HG02571 (cell line): ENCODE data around the gene MTA3.
"Not testable (repeated sequence)": the region's sequence is repeated elsewhere in the genome, so short reads cannot be mapped to it uniquely, and the experiment has no call there.

Experiments used
- ATAC-seq: cut with Tn5 transposase; IDR thresholded peaks from one replicate; pipeline ENCODE4 v1.9.1; 2021; ENCODE audit warnings: mild to moderate bottlenecking, moderate library complexity; ENCODE audit not compliant: unreplicated experiment

The MTA3 gene

DNA sequence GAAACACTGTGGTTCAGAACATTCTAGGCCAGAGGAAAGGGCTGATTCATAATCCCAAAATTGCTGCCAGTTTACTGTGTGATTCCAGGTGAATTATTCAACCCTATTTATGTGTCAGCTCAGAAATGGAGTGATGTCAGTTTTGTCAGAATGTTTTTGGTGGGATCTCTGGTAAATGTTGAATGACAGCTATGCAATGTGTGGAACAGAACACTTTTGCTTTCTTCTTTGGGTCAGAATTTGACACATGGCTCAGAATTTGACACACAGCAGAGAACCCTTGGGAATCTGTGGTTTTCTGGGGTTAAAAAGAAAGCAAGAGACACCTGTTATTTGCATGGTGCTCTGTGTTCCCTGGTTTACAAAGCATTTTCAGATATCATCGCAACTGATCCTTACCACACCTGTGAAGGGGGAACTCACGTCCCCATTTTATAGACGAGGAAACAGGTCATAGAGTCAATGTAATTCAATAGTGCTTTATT is 1.6 kb upstream of the MTA3 start:
- peak; percentile 37 for ATAC-seq

DNA sequence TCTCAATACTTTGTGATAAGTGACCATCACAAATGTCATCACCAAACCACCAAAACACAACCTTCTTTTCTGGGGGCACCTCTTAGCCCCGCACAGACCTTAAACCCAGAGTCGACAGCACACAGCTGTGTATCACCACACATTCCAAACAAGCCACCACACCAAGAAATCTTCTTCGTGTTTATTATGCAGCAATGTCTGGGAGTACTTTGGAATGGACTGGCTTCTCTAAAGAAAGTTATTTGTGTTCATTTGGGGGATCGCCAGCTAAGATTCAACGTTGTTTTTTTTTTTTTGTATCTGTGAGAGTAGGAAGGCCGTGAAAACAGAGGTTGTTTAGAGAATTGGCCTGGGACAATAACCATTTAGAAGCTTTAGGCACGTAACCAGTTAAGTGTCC is 1.1 kb upstream of the MTA3 start:
- ATAC-seq: no peak

- peak; percentile 84 for ATAC-seq
Observed at GRCh38 chr2:42567806-42568400, 529 bp upstream of the MTA3 start.

GRCh38 chr2:42569116-42569711 is 782 bp downstream of the MTA3 start:
- ATAC-seq: peak; percentile 3

DNA sequence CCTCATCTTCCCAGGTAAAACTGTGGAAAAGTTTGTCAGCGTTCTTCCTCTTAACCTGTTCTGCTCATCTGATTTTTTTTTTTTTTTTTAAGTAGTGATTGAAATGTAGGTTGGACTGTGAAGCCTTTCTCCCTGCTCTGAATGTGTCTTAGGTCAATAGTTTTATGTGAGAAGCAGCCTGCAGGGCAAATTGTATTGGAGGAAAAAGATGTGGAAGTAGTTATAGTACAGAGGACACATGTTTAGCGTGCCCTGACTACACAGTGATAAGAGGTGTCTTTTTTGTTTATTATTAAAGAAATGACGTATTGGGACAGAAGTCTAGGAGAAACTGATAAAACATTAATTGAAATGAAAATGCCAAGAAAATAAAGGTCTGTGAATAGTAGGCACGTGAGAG is 1.5 kb downstream of the MTA3 start:
- ATAC-seq: no peak

DNA sequence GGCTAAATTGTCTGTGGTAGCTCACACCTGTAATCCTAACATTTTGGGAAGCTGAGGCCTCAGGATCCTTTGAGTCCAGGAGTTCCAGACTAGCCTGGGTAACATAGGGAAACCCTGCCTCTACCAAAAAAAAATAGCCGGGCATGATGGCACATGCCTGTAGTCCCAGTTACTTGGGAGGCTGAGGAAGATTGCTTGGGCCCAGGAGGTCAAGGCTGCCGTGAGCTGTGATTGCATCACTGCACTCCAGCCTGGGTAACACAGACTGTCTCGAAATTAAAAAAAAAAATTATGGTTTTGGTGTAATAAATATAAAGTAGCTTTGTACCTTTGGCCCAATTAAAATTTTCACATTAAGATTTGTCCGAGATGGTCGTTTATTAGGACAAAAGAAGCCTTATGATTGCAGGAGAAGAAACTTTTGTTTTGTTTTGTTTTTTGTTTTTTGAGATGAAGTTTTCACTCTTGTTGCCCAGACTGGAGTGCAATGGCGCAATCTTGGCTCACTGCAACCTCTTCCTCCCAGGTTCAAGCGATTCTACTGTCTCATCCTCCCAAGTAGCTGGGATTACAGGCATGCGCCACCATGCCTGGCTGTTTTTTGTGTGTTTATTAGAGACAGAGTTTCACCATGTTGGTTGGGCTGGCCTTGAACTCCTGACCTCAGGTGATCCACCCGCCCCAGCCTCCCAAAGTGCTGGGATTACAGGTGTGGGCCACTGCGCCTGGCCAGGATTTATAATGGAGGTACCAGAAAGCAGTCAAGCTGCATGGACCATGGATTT is 4.1 kb downstream of the MTA3 start:
- ATAC-seq: no peak

DNA sequence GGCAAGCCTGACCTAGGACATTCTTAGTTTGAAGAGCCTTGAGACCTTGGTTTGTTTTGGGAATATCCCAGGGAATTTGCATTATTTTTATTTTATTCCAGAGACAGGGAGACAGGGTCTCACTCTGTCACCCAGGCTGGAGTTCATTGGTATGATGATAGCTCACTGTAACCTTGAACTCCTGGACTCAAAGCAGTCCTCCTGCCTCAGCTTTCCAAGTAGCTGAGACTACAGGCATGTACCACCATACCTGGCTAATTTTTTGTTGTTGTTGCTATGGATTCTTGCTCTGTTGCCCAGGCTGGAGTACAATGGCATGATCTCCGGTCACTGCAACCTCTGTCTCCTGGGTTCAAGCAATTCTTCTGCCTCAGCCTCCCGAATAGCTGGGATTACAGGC is 4.8 kb downstream of the MTA3 start:
- no peak for ATAC-seq

GRCh38 chr2:42575458-42576064 is 7.1 kb downstream of the MTA3 start:
- no peak for ATAC-seq

GRCh38 chr2:42578621-42579020 is 10.2 kb downstream of the MTA3 start:
- no peak for ATAC-seq

GRCh38 chr2:42581257-42581656 is 12.8 kb downstream of the MTA3 start:
- no peak for ATAC-seq

GRCh38 chr2:42584628-42585027 is 16.2 kb downstream of the MTA3 start:
- ATAC-seq: not testable (repeated sequence)

GRCh38 chr2:42585779-42586178 is 17.3 kb downstream of the MTA3 start:
- ATAC-seq: no peak

DNA sequence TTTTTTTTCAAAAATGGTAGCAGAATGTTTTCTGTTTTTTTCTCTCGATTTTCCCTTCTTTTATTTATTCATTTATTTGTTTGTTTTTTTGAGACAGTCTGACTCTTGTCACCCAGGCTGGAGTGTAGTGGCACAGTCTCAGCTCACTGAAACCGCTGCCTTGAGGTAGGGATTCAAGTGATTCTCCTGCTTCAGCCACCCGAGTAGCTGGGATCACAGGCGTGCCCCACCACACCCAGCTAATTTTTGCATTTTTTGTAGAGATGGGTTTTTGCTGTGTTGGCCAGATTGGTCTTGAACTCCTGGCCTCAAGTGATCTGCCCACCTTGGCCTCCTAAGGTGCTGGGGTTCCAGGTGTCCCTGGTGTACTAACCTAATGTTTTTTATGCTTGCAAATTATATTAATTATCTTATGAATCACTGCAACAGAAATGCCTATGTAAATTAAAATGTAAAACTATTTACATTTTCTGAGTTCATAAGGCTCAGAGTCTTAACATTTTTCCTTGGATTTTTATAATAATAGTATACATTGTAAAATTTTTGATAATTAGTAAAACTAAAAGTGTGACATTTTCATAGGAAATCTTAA is 19.2 kb downstream of the MTA3 start:
- ATAC-seq: no peak

DNA sequence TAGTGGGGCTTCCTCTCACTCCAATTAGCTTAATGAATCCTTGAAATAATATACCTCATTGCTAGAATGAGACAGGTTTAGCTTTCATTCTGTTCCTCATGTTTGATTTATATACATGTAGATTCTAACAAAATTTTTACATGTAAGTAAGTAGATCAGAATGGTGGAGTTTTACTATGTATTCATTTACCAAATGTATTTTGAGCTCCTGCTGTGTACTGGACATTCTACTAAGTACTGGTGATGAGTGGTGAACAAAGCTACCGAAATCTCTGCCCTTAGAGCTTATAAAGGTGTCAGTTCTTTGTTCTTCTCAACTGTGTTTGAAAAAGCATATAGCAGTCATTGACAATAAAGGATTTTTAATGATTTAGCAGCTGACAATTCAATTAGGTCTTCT is 19.7 kb downstream of the MTA3 start:
- ATAC-seq: no peak

GRCh38 chr2:42590176-42590575 is 21.7 kb downstream of the MTA3 start:
- no peak for ATAC-seq

DNA sequence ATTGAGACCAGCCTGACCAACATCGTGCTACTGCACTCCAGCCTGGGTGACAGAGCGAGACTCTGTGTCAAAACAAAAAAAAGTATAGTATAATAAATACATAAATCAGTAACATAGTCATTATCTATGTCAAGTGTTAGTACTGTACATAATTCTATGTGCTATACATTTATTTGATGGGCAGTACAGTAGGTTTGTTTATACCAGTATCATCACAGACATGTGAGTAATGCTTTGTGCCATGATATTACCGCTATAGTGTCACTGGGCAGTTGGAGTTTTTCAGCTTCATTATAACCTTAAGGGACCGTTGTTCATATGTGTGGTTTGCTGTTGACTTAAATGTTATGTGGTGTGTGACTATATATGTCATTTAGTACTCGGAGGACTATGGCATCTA is 24.9 kb downstream of the MTA3 start:
- no peak for ATAC-seq

DNA sequence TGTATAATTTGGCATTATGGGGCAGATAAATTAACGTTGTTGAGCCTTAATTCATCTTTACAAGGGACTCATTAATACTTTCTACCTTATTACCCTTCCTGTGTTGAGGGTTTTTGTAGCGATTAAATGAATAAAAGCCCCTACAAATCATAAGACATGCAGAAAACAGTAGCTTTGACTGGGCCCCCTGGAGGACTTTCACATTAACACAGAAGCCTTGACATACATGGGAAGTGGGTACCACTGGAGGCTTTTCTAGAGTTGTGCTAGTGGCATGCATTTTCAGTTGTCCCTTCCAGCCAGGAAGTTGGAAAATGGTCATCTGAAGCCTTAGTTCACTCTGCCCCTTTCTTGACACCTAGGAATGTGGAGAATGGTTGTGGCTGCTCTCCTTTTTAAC is 30.2 kb downstream of the MTA3 start:
- ATAC-seq: no peak

GRCh38 chr2:42601076-42601475 is 32.6 kb downstream of the MTA3 start:
- ATAC-seq: no peak

DNA sequence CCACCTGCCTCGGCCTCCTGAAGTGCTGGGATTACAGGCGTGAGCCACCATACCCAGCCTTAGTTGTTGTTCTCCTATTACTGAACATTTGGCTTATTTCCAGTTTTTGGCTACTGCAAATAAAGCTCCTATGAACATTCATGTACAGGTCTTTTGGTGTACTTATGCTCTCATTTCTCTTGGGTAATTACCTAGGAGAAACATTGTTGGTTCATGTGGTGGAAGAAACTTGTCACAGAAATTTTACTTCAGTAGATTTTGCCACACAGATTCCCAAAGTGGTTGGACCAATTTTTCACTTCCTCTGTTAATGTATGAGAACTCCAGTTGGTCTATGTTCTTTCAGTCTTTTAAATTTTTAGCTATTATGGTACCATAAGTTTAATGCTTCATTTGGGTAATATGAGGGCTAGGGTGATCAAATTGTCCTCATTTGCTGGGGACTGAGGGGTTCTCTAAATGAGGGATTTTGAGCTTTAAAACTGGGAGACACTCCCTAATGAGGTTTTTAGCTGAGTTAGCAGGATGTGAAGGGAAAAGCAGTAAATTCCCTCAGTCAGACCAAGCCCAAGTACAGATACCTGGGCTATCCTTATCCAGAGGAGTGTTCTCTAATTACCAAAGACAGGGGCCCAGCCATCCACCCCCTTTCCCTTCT is 33.9 kb downstream of the MTA3 start:
- ATAC-seq: no peak

DNA sequence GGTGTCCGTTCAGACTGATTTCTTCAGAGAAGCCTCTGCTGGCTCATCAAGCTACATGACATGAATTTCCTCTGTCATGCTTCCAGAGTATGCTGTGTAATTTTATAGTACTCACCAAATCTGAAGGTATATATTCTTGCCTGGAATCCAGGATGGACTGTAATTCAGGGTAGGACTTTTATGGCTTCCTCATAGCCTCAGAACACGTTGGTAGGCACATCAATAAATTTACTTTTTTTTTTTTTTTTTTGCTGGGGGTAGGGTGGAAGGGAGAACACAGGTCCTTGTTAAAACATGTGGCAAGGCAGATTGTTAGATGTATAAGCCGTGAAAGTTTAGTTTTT is 34.4 kb downstream of the MTA3 start:
- ATAC-seq: no peak

- ATAC-seq: not testable (repeated sequence)
Observed at GRCh38 chr2:42604341-42604867, 36.0 kb downstream of the MTA3 start.
